ENCODE results near the gene SPOCK1.

GRCh38 chr5:137056676-137057075 is 442.4 kb downstream of the SPOCK1 start:
- TF ChIP-seq POLR2AphosphoS5 (IDR thresholded peaks at IDR 0.05; ENCODE audit: borderline replicate concordance, low read depth, low read length) (no peak), EZH2 (IDR thresholded peaks at IDR 0.05) (no peak), FOXP2 (optimal IDR thresholded peaks at IDR 0.05; ENCODE audit: control extremely low read depth, extremely low read length, insufficient read depth) (no peak)

Measured in SK-N-MC (cell line).